Peyer's patch (tissue), 4 donors: ENCODE data around the gene KCNIP4. TPM values are rescaled to one million over a fixed set of nuclear protein-coding genes. Genes with fewer than 3 reads are reported as not detected.

Experiments
- DNase-seq, 3 donors: peaks; one replicate each; pipeline ENCODE4 v3.0.0-alpha.2; 2017 to 2019
- H3K27ac ChIP-seq, 4 donors: fragments of 200-600 bp; sonication (generic); one replicate each; pipeline ENCODE4 v1.5.1; 2016 to 2019
- H3K27me3 ChIP-seq, 2 donors: fragments of 200-600 bp; sonication (generic); one replicate each; pipeline ENCODE4 v1.5.1; 2019
- H3K36me3 ChIP-seq, 3 donors: fragments of 200-600 bp; sonication (generic); one replicate each; pipeline ENCODE4 v1.5.1; 2016 to 2019
- H3K4me1 ChIP-seq, 4 donors: fragments of 200-600 bp; sonication (generic); one replicate each; pipeline ENCODE4 v1.5.1; 2016 to 2019
- H3K4me3 ChIP-seq, 4 donors: fragments of 200-600 bp; sonication (generic); 1 replicate in 3 of 4; 2 replicates in 1 of 4; pipeline ENCODE4 v1.5.1; 2016 to 2019; ENCODE audit warnings: mild to moderate bottlenecking in 1 of 4
- H3K9me3 ChIP-seq, 4 donors: fragments of 200-600 bp; sonication (generic); one replicate each; pipeline ENCODE4 v1.5.1; 2016 to 2019; ENCODE audit warnings: mild to moderate bottlenecking in 1 of 4
- POLR2A ChIP-seq, 2 donors: fragments of 450-650 bp; IDR thresholded peaks; one replicate each; pipeline ENCODE4 v1.5.1; 2017; ENCODE audit warnings: antibody characterized with exemption in 2 of 2, mild to moderate bottlenecking in 2 of 2, moderate library complexity in 2 of 2
- total RNA-seq, 4 donors: library from RNA; depleted of rRNA; stranded (reverse); fragments of >200 nt; gene quantifications; one replicate each; pipeline ENCODE4 v1.1.0, GENCODE V29; 2016
- TF ChIP-seq, protein P1 (sequence below), 6 experiments: fragments of 450-650 bp in 4 of 6; fragments of 200-600 bp in 2 of 6; sonication (generic) in 1 of 6; IDR thresholded peaks; one replicate each; pipeline ENCODE4 v1.5.1; 2017 to 2019; ENCODE audit warnings: antibody characterized with exemption in 6 of 6, mild to moderate bottlenecking in 3 of 6, moderate library complexity in 1 of 6

The KCNIP4 gene
- total RNA-seq, 4 donors from 2014 or later: 2.8 TPM; not detected in 3

DNA sequence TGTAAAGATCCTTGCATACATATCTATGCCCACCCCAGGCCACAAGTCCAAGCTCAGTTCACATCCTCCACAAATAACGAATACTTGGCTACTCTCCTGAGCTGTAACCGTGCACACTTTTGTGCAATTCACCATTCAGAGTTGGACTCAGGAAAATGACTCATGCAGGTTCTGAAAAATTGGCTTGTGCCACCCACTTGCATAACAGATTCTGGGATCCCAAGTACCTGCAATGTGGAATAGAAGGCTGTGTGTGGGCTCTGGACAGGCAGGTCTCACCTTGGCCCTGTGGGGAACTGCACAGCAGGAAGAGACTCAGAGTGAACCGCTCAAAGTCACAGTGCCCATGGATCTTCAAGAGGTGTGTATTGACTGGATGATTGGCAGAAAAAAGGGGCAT lies 745.6 kb downstream of the KCNIP4 start:
- Histone ChIP-seq H3K27ac (no peak overlapping the region), H3K9me3 (no peaks in the 10 kb centered on the region), H3K4me3 (no peak overlapping the region), H3K4me1 (no peaks in the 10 kb centered on the region), H3K27me3 (no peaks in the 10 kb centered on the region), H3K36me3 (no peaks in the 10 kb centered on the region)
- DNase-seq: no peak
- TF ChIP-seq, protein P1, sequence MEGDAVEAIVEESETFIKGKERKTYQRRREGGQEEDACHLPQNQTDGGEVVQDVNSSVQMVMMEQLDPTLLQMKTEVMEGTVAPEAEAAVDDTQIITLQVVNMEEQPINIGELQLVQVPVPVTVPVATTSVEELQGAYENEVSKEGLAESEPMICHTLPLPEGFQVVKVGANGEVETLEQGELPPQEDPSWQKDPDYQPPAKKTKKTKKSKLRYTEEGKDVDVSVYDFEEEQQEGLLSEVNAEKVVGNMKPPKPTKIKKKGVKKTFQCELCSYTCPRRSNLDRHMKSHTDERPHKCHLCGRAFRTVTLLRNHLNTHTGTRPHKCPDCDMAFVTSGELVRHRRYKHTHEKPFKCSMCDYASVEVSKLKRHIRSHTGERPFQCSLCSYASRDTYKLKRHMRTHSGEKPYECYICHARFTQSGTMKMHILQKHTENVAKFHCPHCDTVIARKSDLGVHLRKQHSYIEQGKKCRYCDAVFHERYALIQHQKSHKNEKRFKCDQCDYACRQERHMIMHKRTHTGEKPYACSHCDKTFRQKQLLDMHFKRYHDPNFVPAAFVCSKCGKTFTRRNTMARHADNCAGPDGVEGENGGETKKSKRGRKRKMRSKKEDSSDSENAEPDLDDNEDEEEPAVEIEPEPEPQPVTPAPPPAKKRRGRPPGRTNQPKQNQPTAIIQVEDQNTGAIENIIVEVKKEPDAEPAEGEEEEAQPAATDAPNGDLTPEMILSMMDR (IDR thresholded peaks at IDR 0.05): no peak
- no peak for TF ChIP-seq POLR2A (IDR thresholded peaks at IDR 0.05)

DNA sequence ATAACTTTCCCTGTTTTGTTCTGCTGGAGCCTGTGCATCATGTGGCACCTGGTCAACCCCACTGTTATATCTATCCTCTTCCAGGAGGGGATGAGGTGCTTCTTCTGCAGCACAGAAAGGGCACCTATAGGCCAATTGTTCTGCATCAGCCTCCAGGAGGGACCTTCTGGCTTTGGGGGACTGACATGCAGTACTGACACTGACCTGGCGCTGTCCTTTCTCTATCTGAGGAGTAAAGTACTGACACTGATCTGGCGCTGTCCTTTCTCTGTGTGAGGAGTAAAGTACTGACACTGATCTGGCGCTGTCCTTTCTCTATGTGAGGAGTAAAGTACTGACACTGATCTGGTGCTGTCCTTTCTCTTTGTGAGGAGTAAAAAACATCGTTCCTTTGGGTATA lies 749.9 kb downstream of the KCNIP4 start:
- no peak for DNase-seq
- H3K4me1 ChIP-seq: no peaks in the 10 kb centered on the region
- no peak for TF ChIP-seq POLR2A (IDR thresholded peaks at IDR 0.05)
- TF ChIP-seq, protein P1 (IDR thresholded peaks at IDR 0.05): no peak
- H3K36me3 ChIP-seq: no peaks in the 10 kb centered on the region
- no peaks in the 10 kb centered on the region for H3K27me3 ChIP-seq
- no peaks in the 10 kb centered on the region for H3K9me3 ChIP-seq
- H3K27ac ChIP-seq: no peak overlapping the region
- H3K4me3 ChIP-seq: no peak overlapping the region

DNA sequence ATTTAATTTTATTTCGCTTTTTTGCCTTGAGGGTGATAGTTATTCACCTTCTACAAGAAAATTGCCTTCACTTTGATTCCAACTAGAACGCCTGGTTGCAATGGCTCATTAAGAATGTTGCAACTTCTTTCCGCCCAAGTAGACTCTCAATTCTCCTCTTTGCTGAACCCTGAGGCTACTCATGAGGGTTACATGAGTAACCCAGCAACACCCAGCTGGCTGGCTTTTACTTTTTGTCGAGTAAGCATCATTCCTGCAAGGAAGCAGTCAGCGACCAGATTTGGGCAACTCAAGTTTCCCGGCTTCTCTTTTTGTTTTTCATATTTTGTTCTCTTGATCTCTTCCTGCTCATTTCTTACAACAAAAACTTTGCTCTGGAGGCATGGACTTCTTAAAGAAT lies 752.9 kb downstream of the KCNIP4 start:
- H3K4me1 ChIP-seq: no peaks in the 10 kb centered on the region
- TF ChIP-seq POLR2A (IDR thresholded peaks at IDR 0.05): no peak
- TF ChIP-seq, protein P1 (IDR thresholded peaks at IDR 0.05): no peak
- H3K36me3 ChIP-seq: no peaks in the 10 kb centered on the region
- H3K27me3 ChIP-seq: no peaks in the 10 kb centered on the region
- no peak for DNase-seq
- no peaks in the 10 kb centered on the region for H3K9me3 ChIP-seq
- H3K4me3 ChIP-seq: no peak overlapping the region
- H3K27ac ChIP-seq: no peak overlapping the region

DNA sequence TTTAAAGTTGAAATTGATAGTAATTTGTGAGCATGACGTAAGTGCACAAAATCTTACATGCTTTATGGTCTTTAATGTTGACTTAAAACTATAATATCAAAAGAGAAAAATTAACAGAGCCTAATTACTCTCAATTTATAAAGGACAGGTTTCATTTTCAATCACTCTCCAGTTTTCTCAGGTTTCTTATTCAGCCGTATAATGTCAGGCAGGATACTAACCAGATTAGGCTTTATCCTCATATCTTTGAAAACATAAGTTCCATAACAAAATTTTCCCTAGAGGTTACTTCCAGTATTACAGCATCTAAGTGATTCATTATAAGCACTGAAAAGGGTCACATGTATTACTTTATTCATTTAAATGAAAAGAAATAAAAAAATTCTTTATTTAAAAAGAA lies 756.2 kb downstream of the KCNIP4 start:
- Histone ChIP-seq H3K27me3 (no peaks in the 10 kb centered on the region), H3K4me1 (no peaks in the 10 kb centered on the region), H3K36me3 (no peaks in the 10 kb centered on the region), H3K4me3 (no peak overlapping the region), H3K27ac (no peak overlapping the region), H3K9me3 (no peaks in the 10 kb centered on the region)
- TF ChIP-seq POLR2A (IDR thresholded peaks at IDR 0.05): no peak
- TF ChIP-seq, protein P1 (IDR thresholded peaks at IDR 0.05): no peak
- no peak for DNase-seq

DNA sequence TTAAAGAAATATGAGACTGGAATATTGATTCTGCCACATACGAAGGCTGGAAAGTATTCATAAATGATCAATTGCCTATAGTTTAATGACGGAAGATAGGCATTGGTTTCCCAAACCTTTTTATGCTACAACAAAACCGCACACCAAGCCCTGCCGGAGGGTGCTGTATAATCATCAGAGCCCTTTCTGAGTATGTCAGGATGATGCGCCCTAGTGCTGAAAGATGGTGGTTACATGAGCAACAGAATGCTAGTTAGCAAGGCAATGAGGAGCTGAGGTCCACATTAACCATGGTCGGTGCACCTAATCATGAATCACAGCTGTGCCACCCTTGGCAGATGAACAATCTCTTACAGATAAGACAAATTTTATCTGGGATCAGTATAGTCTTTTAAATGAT lies 757.3 kb downstream of the KCNIP4 start:
- TF ChIP-seq, protein P1 (IDR thresholded peaks at IDR 0.05): no peak
- TF ChIP-seq POLR2A (IDR thresholded peaks at IDR 0.05): no peak
- H3K27me3 ChIP-seq: no peaks in the 10 kb centered on the region
- no peaks in the 10 kb centered on the region for H3K36me3 ChIP-seq

DNA sequence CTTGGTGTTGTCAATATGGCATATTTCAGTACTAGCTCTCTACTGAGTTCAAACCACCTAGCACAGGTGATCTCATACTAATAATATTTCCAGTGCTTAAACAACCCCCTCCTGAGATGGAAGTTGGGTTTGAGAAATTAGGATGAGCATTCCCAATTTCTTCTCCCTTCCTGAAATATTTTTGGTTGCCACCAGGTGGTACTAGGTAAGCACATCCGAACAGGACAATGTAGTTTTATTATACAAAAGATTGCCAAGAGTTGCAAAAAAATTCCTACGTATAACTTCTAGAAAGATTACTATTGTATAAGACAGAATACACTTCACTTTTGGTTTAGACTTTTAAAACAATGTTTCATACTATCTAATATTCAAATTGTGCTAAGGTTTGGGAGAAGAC lies 763.8 kb downstream of the KCNIP4 start:
- H3K27me3 ChIP-seq: no peaks in the 10 kb centered on the region

More for the DNA sequence above, 757.3 kb downstream of the KCNIP4 start:
- Histone ChIP-seq H3K4me1 (no peaks in the 10 kb centered on the region), H3K4me3 (no peak overlapping the region), H3K9me3 (no peaks in the 10 kb centered on the region), H3K27ac (no peak overlapping the region)
- DNase-seq: no peak

More for the DNA sequence above, 763.8 kb downstream of the KCNIP4 start:
- Histone ChIP-seq H3K36me3 (no peaks in the 10 kb centered on the region), H3K9me3 (no peaks in the 10 kb centered on the region), H3K4me3 (no peak overlapping the region), H3K27ac (no peak overlapping the region), H3K4me1 (no peaks in the 10 kb centered on the region)
- TF ChIP-seq, protein P1 (IDR thresholded peaks at IDR 0.05): no peak
- no peak for TF ChIP-seq POLR2A (IDR thresholded peaks at IDR 0.05)
- DNase-seq: no peak
